GM12878 (cell line): Measurements from ENCODE around the gene SRSF10. TPM values are rescaled to one million over a fixed set of nuclear protein-coding genes. Genes with fewer than 3 reads are reported as not detected.

ENCODE experiments used
- ATAC-seq: fragments of 200-7000 bp; cut with Tn5 transposase; 3 replicates; pipeline ENCODE4 v1.9.1; 2020; ENCODE audit warnings: mild to moderate bottlenecking, moderate library complexity
- BruUV-seq: library from RNA; stranded (reverse); fragments of 400-500 nt; replicated peaks from 2 replicates; lab custom pipeline; 2021; lab: Mats Ljungman, UMichigan
- CTCF ChIA-PET: fragments of 300-600 bp; sonication (Branson Sonifier 250); formaldehyde crosslinking; extraction: SDS; loops from one replicate; lab custom pipeline; 2021; ENCODE audit warnings: inconsistent platforms; lab: Yijun Ruan, JAX
- POLR2A ChIA-PET: fragments of 350-600 bp; formaldehyde crosslinking; extraction: SDS; loops from one replicate; lab custom pipeline; 2021; ENCODE audit warnings: inconsistent platforms; lab: Charles Lee
- RAD21 ChIA-PET: fragments of 300-600 bp; sonication (Branson Sonifier 250); formaldehyde crosslinking; loops from one replicate; lab custom pipeline; 2023; ENCODE audit warnings: antibody characterized with exemption; ENCODE audit not compliant: unreplicated experiment; lab: Charles Lee
- SMC1A ChIA-PET: fragments of 300-600 bp; sonication (Branson Sonifier 250); formaldehyde crosslinking; loops from one replicate; lab custom pipeline; 2023; ENCODE audit not compliant: unreplicated experiment, uncharacterized antibody; lab: Charles Lee
- DNase-seq: peaks from one replicate; pipeline ENCODE4 v3.0.0-alpha.2; 2011; ENCODE audit warnings: low read depth, low spot score
- FAIRE-seq: peaks from 3 replicates; lab custom pipeline; 2011; peaks lifted over from hg19 to GRCh38; lab: Jason Lieb, UNC
- H2AFZ ChIP-seq: 2 replicates; pipeline ENCODE4 v1.6.0; 2011; ENCODE audit warnings: low read depth, low read length, control low read depth; ENCODE audit not compliant: control insufficient read depth
- H3K27ac ChIP-seq: 2 replicates; pipeline ENCODE4 v1.5.1; 2011; ENCODE audit warnings: control low read depth; ENCODE audit not compliant: control insufficient read depth, insufficient read depth
- H3K27me3 ChIP-seq, 2 experiments: replicated peaks in 1 of 2; 2 replicates each; pipeline versions ENCODE4 v1.6.0 to v1.6.1; 2011; ENCODE audit warnings: low read length in 1 of 2; ENCODE audit not compliant: control insufficient read depth in 2 of 2, insufficient read depth in 2 of 2
- H3K36me3 ChIP-seq, 2 experiments: 2 replicates each; pipeline ENCODE4 v1.5.1; 2011; ENCODE audit warnings: low read length in 1 of 2; ENCODE audit not compliant: control insufficient read depth in 2 of 2, insufficient read depth in 2 of 2
- H3K4me1 ChIP-seq: 2 replicates; pipeline ENCODE4 v1.6.1; 2011; ENCODE audit warnings: mild to moderate bottlenecking, low read length, moderate library complexity, mixed read lengths; ENCODE audit not compliant: control insufficient read depth, insufficient read depth
- H3K4me2 ChIP-seq: 2 replicates; pipeline ENCODE4 v1.6.0; 2011; ENCODE audit warnings: control low read depth; ENCODE audit not compliant: control insufficient read depth, insufficient read depth
- H3K4me3 ChIP-seq: fragments of 200-600 bp; sonication (generic); 2 replicates; pipeline ENCODE4 v1.5.1; 2016
- H3K79me2 ChIP-seq: 2 replicates; pipeline ENCODE4 v1.6.0; 2011; ENCODE audit warnings: low read length; ENCODE audit not compliant: control insufficient read depth, insufficient read depth
- H3K9ac ChIP-seq: 2 replicates; pipeline ENCODE4 v1.8.0; 2011; ENCODE audit warnings: low read length, control low read depth, mixed read lengths; ENCODE audit not compliant: control insufficient read depth, insufficient read depth
- H3K9me3 ChIP-seq: replicated peaks from 3 replicates; pipeline ENCODE4 v1.5.1; 2011; ENCODE audit warnings: mild to moderate bottlenecking, low read length; ENCODE audit not compliant: control insufficient read depth, insufficient read depth
- H4K20me1 ChIP-seq: 2 replicates; pipeline ENCODE4 v1.6.0; 2011; ENCODE audit not compliant: control insufficient read depth, insufficient read depth
- BRCA1 ChIP-seq: IDR thresholded peaks from 2 replicates; pipeline ENCODE4 v1.6.1; 2011; ENCODE audit warnings: low read depth, low read length, improper control_type of control experiment
- CBX5 ChIP-seq: sonication (generic); IDR thresholded peaks from 2 replicates; pipeline ENCODE4 v1.6.1; 2016; ENCODE audit warnings: low read depth, moderate library complexity, mild to moderate bottlenecking, inconsistent platforms
- CREB1 ChIP-seq: IDR thresholded peaks from 2 replicates; pipeline ENCODE4 v1.6.1; 2012; ENCODE audit warnings: low read depth, mild to moderate bottlenecking, inconsistent platforms
- EP300 ChIP-seq, 2 experiments: fragments of 150-350 bp in 1 of 2; IDR thresholded peaks; 2 replicates each; pipeline ENCODE4 v1.6.1; 2011 to 2012; ENCODE audit warnings: low read depth in 2 of 2, low read length in 2 of 2, borderline replicate concordance in 1 of 2, improper control_type of control experiment in 1 of 2, inconsistent platforms in 1 of 2; ENCODE audit not compliant: control insufficient read depth in 1 of 2
- MTA3 ChIP-seq: IDR thresholded peaks from 2 replicates; pipeline ENCODE4 v1.6.1; 2012; ENCODE audit warnings: low read length, inconsistent platforms, borderline replicate concordance
- NFIC ChIP-seq: IDR thresholded peaks from 2 replicates; pipeline ENCODE4 v1.6.1; 2012; ENCODE audit warnings: low read depth, mild to moderate bottlenecking, inconsistent platforms, low read length, moderate library complexity
- NR2C1 ChIP-seq: fragments of 450-650 bp; IDR thresholded peaks from 2 replicates; pipeline ENCODE4 v1.6.1; 2017; ENCODE audit warnings: antibody characterized with exemption, mild to moderate bottlenecking, moderate library complexity
- POLR2AphosphoS2 ChIP-seq: IDR thresholded peaks from 2 replicates; pipeline ENCODE4 v1.6.1; 2011; ENCODE audit warnings: low read depth, mild to moderate bottlenecking, low read length, improper control_type of control experiment, moderate library complexity
- RUNX3 ChIP-seq: IDR thresholded peaks from 2 replicates; pipeline ENCODE4 v1.6.1; 2012; ENCODE audit warnings: low read length, inconsistent platforms
- WGBS: methylation state at CpG from one replicate; pipeline ENCODE4 v1.1.6; 2016; ENCODE audit warnings: low lambda C conversion rate; ENCODE audit not compliant: insufficient replicate concordance, insufficient coverage; ENCODE audit errors: missing lambda C conversion rate; 5-methylcytosine and 5-hydroxymethylcytosine counted together
- in situ Hi-C: fragments of 300-500 bp; cut with MboI; formaldehyde crosslinking; loops from 9 replicates; pipeline ENCODE4 v1.14.3; 2018; ENCODE audit warnings: mixed read lengths
- intact Hi-C: fragments of 100-400 bp; cut with micrococcal nuclease; formaldehyde crosslinking; loops from one replicate; pipeline ENCODE4 v1.14.2; 2022; ENCODE audit not compliant: unreplicated experiment
- polyA plus RNA-seq, 11 experiments: library from polyadenylated mRNA; depleted of rRNA in 4 of 11; unstranded in 6 of 11; stranded (reverse) in 5 of 11; fragments of >200 nt; fragmentation: Nextera tagmentation in 4 of 11; fragmentation: Illumina TruSeq in 1 of 11; extraction: Ambion mirVana in 4 of 11; extraction: Trizol in 1 of 11; gene quantifications; 1 replicate in 1 of 11; 2 replicates in 10 of 11; pipeline versions ENCODE4 v1.2.1 to v1.2.3, GENCODE V29; 2011 to 2016; ENCODE audit warnings: inconsistent platforms in 2 of 11, missing spikeins in 2 of 11, low read depth in 1 of 11
- total RNA-seq, 4 experiments: library from RNA; depleted of rRNA in 3 of 4; stranded (reverse); fragments of >200 nt in 3 of 4; fragmentation: Illumina TruSeq in 1 of 4; extraction: Trizol in 1 of 4; gene quantifications; 2 replicates each; pipeline versions ENCODE4 v1.2.1 to v1.2.3, GENCODE V29; 2013 to 2021
- TF ChIP-seq, protein P1 (sequence below): fragments of 450-650 bp; IDR thresholded peaks from 2 replicates; pipeline ENCODE4 v1.6.1; 2017; ENCODE audit warnings: mild to moderate bottlenecking, moderate library complexity
- TF ChIP-seq, protein P2 (sequence below): IDR thresholded peaks from 2 replicates; pipeline ENCODE4 v1.6.1; 2011; ENCODE audit warnings: borderline replicate concordance, low read depth, mild to moderate bottlenecking, moderate library complexity, low read length; ENCODE audit not compliant: insufficient read depth, poor library complexity, severe bottlenecking
- TF ChIP-seq, protein P3 (sequence below): fragments of 450-650 bp; IDR thresholded peaks from 2 replicates; pipeline ENCODE4 v1.6.1; 2017; ENCODE audit warnings: borderline replicate concordance

Gene SRSF10
- total and polyA plus RNA-seq, 10 of the 15 experiments (the other 5 are each of a cell fraction or from before 2014, with no cell fraction given): 157 to 279 (median 222) TPM

DNA sequence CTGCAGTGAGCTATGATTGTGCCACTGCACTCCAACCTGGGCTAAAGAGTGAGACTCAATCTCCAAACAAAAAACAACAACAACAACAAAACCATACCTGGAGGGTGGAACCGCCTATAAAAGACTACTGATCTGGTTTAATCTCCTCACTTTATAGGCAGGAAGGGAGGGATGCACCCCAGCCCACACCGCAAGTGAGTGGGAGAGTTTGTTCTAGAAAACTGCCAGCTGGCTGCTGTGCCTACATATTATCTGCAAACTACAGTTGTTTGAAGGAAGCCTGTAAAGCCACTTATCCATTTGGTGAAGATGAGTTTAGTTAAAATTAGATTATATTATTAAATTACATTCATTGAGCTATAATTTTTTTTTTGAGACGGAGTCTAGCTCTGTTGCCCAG, 9.1 kb upstream of the SRSF10 start:
- RAD21 ChIA-PET: interaction anchor here (0.6 to 1.2 kb wide), 4 partner anchors 9 to 1559 kb away, joined by 3 to 4 read pairs (median 3); partner anchors contain the start of genes PNRC2 and SRSF10
- ATAC-seq: no peak
- TF ChIP-seq MTA3 (no peak), NFIC (no peak), CREB1 (no peak), CBX5 (no peak), RUNX3 (no peak), POLR2AphosphoS2 (no peak), BRCA1 (no peak), EP300 (IDR thresholded peaks at IDR 0.05; ENCODE audit: borderline replicate concordance in 1 of 2, control insufficient read depth in 1 of 2, low read depth in 2 of 2, low read length in 2 of 2) (no peak), NR2C1 (no peak)
- TF ChIP-seq, protein P1, sequence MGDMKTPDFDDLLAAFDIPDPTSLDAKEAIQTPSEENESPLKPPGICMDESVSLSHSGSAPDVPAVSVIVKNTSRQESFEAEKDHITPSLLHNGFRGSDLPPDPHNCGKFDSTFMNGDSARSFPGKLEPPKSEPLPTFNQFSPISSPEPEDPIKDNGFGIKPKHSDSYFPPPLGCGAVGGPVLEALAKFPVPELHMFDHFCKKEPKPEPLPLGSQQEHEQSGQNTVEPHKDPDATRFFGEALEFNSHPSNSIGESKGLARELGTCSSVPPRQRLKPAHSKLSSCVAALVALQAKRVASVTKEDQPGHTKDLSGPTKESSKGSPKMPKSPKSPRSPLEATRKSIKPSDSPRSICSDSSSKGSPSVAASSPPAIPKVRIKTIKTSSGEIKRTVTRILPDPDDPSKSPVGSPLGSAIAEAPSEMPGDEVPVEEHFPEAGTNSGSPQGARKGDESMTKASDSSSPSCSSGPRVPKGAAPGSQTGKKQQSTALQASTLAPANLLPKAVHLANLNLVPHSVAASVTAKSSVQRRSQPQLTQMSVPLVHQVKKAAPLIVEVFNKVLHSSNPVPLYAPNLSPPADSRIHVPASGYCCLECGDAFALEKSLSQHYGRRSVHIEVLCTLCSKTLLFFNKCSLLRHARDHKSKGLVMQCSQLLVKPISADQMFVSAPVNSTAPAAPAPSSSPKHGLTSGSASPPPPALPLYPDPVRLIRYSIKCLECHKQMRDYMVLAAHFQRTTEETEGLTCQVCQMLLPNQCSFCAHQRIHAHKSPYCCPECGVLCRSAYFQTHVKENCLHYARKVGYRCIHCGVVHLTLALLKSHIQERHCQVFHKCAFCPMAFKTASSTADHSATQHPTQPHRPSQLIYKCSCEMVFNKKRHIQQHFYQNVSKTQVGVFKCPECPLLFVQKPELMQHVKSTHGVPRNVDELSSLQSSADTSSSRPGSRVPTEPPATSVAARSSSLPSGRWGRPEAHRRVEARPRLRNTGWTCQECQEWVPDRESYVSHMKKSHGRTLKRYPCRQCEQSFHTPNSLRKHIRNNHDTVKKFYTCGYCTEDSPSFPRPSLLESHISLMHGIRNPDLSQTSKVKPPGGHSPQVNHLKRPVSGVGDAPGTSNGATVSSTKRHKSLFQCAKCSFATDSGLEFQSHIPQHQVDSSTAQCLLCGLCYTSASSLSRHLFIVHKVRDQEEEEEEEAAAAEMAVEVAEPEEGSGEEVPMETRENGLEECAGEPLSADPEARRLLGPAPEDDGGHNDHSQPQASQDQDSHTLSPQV: no peak
- TF ChIP-seq, protein P2, sequence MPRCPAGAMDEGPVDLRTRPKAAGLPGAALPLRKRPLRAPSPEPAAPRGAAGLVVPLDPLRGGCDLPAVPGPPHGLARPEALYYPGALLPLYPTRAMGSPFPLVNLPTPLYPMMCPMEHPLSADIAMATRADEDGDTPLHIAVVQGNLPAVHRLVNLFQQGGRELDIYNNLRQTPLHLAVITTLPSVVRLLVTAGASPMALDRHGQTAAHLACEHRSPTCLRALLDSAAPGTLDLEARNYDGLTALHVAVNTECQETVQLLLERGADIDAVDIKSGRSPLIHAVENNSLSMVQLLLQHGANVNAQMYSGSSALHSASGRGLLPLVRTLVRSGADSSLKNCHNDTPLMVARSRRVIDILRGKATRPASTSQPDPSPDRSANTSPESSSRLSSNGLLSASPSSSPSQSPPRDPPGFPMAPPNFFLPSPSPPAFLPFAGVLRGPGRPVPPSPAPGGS: no peak
- TF ChIP-seq, protein P3, sequence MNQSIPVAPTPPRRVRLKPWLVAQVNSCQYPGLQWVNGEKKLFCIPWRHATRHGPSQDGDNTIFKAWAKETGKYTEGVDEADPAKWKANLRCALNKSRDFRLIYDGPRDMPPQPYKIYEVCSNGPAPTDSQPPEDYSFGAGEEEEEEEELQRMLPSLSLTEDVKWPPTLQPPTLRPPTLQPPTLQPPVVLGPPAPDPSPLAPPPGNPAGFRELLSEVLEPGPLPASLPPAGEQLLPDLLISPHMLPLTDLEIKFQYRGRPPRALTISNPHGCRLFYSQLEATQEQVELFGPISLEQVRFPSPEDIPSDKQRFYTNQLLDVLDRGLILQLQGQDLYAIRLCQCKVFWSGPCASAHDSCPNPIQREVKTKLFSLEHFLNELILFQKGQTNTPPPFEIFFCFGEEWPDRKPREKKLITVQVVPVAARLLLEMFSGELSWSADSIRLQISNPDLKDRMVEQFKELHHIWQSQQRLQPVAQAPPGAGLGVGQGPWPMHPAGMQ: no peak

More for the DNA sequence above, 9.1 kb upstream of the SRSF10 start:
- Histone ChIP-seq H3K27ac (no peak overlapping the region), H3K9ac (no peak overlapping the region), H3K79me2 (no peaks in the 10 kb centered on the region), H4K20me1 (no peaks in the 10 kb centered on the region), H3K27me3 (no peaks in the 10 kb centered on the region), H3K4me2 (no peak overlapping the region), H2AFZ (no peak overlapping the region), H3K9me3 (no peaks in the 10 kb centered on the region), H3K36me3 (no peaks in the 10 kb centered on the region), H3K4me1 (peaks cover 7% of the 10 kb centered on the region; the same call in 1 of the 2 replicates), H3K4me3 (no peak overlapping the region)
- FAIRE-seq: no peak
- WGBS: 90% methylated on average over 3 of the region's 3 CpGs
- CTCF ChIA-PET: interaction anchor here (1.7 kb wide), 2 partner anchors 15 to 39 kb away, joined by 5 to 7 read pairs; no protein-coding TSS in a partner anchor
- SMC1A ChIA-PET: interaction anchor here (1.2 to 1.7 kb wide), 4 partner anchors 14 to 39 kb away, joined by 4 to 8 read pairs (median 6); no protein-coding TSS in a partner anchor
- POLR2A ChIA-PET: interaction anchor here (0.6 to 1.5 kb wide), 4 partner anchors 8 to 26 kb away, joined by 3 to 7 read pairs (median 4); partner anchors contain the start of gene SRSF10
- no TSS peak for BruUV-seq
- in situ Hi-C loops (no loop called here), intact Hi-C loops (no loop called here)
- DNase-seq: no peak
